Activated CD8-positive, alpha-beta memory T cell treated with anti-CD3 and anti-CD28 coated beads for 4 hours (primary cell): ENCODE results near the gene DAB1.

Experiments used
- DNase-seq, 2 donors: peaks; one replicate each; pipeline ENCODE4 v3.0.0-alpha.2; 2020; ENCODE audit warnings: low read depth in 2 of 2

The DAB1 gene

GRCh38 chr1:57316861-57317260 lies 107.0 kb downstream of the DAB1 start:
- DNase-seq: no peak

- no peak for DNase-seq
These were observed 107.6 kb downstream of the DAB1 start for GRCh38 chr1:57316291-57316690.

- DNase-seq: no peak
These were observed 111.0 kb downstream of the DAB1 start for GRCh38 chr1:57312869-57313268.

- no peak for DNase-seq
These were observed 112.4 kb downstream of the DAB1 start for GRCh38 chr1:57311411-57311810.

GRCh38 chr1:57311006-57311405 lies 112.9 kb downstream of the DAB1 start:
- DNase-seq: no peak

GRCh38 chr1:57309630-57310029 lies 114.2 kb downstream of the DAB1 start:
- DNase-seq: no peak

GRCh38 chr1:57307392-57308170 lies 116.3 kb downstream of the DAB1 start:
- DNase-seq: peak; percentile 2 to 7

GRCh38 chr1:57304591-57304990 lies 119.3 kb downstream of the DAB1 start:
- DNase-seq: no peak

- no peak for DNase-seq
These were observed 120.9 kb downstream of the DAB1 start for GRCh38 chr1:57302812-57303596.

- DNase-seq: no peak
These were observed 123.7 kb downstream of the DAB1 start for GRCh38 chr1:57300186-57300585.

GRCh38 chr1:57296726-57297250 lies 127.1 kb downstream of the DAB1 start:
- DNase-seq: no peak

GRCh38 chr1:57295326-57295725 lies 128.5 kb downstream of the DAB1 start:
- DNase-seq: no peak

GRCh38 chr1:57294177-57294576 lies 129.7 kb downstream of the DAB1 start:
- DNase-seq: no peak

GRCh38 chr1:57293214-57293613 lies 130.6 kb downstream of the DAB1 start:
- no peak for DNase-seq

GRCh38 chr1:57289781-57290180 lies 134.1 kb downstream of the DAB1 start:
- no peak for DNase-seq

- no peak for DNase-seq
These were observed 137.9 kb downstream of the DAB1 start for GRCh38 chr1:57285992-57286391.

- no peak for DNase-seq
These were observed 141.4 kb downstream of the DAB1 start for GRCh38 chr1:57282411-57282810.

GRCh38 chr1:57281324-57281723 lies 142.5 kb downstream of the DAB1 start:
- DNase-seq: no peak

GRCh38 chr1:57279909-57280666 lies 143.8 kb downstream of the DAB1 start:
- DNase-seq: no peak

GRCh38 chr1:57278558-57278957 lies 145.3 kb downstream of the DAB1 start:
- no peak for DNase-seq

GRCh38 chr1:57277681-57278080 lies 146.2 kb downstream of the DAB1 start:
- no peak for DNase-seq

- DNase-seq: no peak
These were observed 146.9 kb downstream of the DAB1 start for GRCh38 chr1:57276918-57277317.
